Stimulated activated CD4-positive, alpha-beta T cell treated with anti-CD3 and anti-CD28 coated beads, Interleukin-1b, Interleukin-23, amount 100 ng/mL, for 1 hour (primary cell): ENCODE data around the gene MINDY3.
"Not testable (repeated sequence)": the region's sequence is repeated elsewhere in the genome, so short reads cannot be mapped to it uniquely, and the experiment has no call there.

Experiments used
- DNase-seq, 2 donors: peaks; one replicate each; pipeline ENCODE4 v3.0.0-alpha.2; 2020; ENCODE audit warnings: low read depth in 2 of 2

Gene MINDY3

GRCh38 chr10:15780353-15781135 is 79.8 kb downstream of the MINDY3 start:
- no peak for DNase-seq

- no peak for DNase-seq
Observed at GRCh38 chr10:15775513-15775912, 84.8 kb downstream of the MINDY3 start.

GRCh38 chr10:15774534-15774933 is 85.8 kb downstream of the MINDY3 start:
- DNase-seq, result not testable (repeated sequence)

- DNase-seq, result no peak
Observed at GRCh38 chr10:15764892-15765454, 95.3 kb downstream of the MINDY3 start.

GRCh38 chr10:15763006-15763405 is 97.3 kb downstream of the MINDY3 start:
- DNase-seq, result no peak

- DNase-seq, result not testable (repeated sequence)
Observed at GRCh38 chr10:15762239-15762638, 98.1 kb downstream of the MINDY3 start.

GRCh38 chr10:15761224-15761623 is 99.1 kb downstream of the MINDY3 start:
- not testable (repeated sequence) for DNase-seq

GRCh38 chr10:15760681-15761080 is 99.6 kb downstream of the MINDY3 start:
- no peak for DNase-seq

GRCh38 chr10:15759265-15759664 is 101.0 kb downstream of the MINDY3 start:
- DNase-seq, result no peak

GRCh38 chr10:15758618-15759017 is 101.7 kb downstream of the MINDY3 start:
- DNase-seq, result no peak

GRCh38 chr10:15754937-15755336 is 105.4 kb downstream of the MINDY3 start:
- DNase-seq, result no peak

- DNase-seq, result no peak
Observed at GRCh38 chr10:15751046-15751445, 109.3 kb downstream of the MINDY3 start.

- no peak for DNase-seq
Observed at GRCh38 chr10:15748126-15748525, 112.2 kb downstream of the MINDY3 start.

- DNase-seq, result no peak
Observed at GRCh38 chr10:15747632-15748031, 112.7 kb downstream of the MINDY3 start.

GRCh38 chr10:15745751-15746150 is 114.6 kb downstream of the MINDY3 start:
- no peak for DNase-seq

GRCh38 chr10:15744217-15744865 is 116.0 kb downstream of the MINDY3 start:
- DNase-seq, result no peak

GRCh38 chr10:15743443-15743842 is 116.9 kb downstream of the MINDY3 start:
- no peak for DNase-seq

GRCh38 chr10:15742836-15743235 is 117.5 kb downstream of the MINDY3 start:
- DNase-seq, result no peak

- no peak for DNase-seq
Observed at GRCh38 chr10:15742102-15742501, 118.2 kb downstream of the MINDY3 start.

- no peak for DNase-seq
Observed at GRCh38 chr10:15741581-15741980, 118.7 kb downstream of the MINDY3 start.

- no peak for DNase-seq
Observed at GRCh38 chr10:15740261-15740660, 120.0 kb downstream of the MINDY3 start.

GRCh38 chr10:15739254-15739970 is 120.9 kb downstream of the MINDY3 start:
- DNase-seq, result no peak
